BLaER1 (cell line): ENCODE results near the gene ZBTB4.

Experiments used
- H3K27ac ChIP-seq: shearing (Covaris generic); formaldehyde crosslinking; 2 replicates; pipeline ENCODE4 v1.8.1; 2022
- H3K27me3 ChIP-seq: shearing (Covaris generic); formaldehyde crosslinking; 2 replicates; pipeline ENCODE4 v1.8.1; 2022
- H3K36me3 ChIP-seq: shearing (Covaris generic); formaldehyde crosslinking; 2 replicates; pipeline ENCODE4 v1.8.1; 2022
- H3K4me1 ChIP-seq: shearing (Covaris generic); formaldehyde crosslinking; 2 replicates; pipeline ENCODE4 v1.8.1; 2022
- H3K4me2 ChIP-seq: shearing (Covaris generic); formaldehyde crosslinking; 2 replicates; pipeline ENCODE4 v1.8.1; 2022
- H3K4me3 ChIP-seq: shearing (Covaris generic); formaldehyde crosslinking; 2 replicates; pipeline ENCODE4 v1.8.1; 2022
- H3K9ac ChIP-seq: shearing (Covaris generic); formaldehyde crosslinking; 2 replicates; pipeline ENCODE4 v1.8.1; 2022
- H3K9me3 ChIP-seq: shearing (Covaris generic); formaldehyde crosslinking; 2 replicates; pipeline ENCODE4 v1.8.1; 2022
- H4K20me1 ChIP-seq: shearing (Covaris generic); formaldehyde crosslinking; 2 replicates; pipeline ENCODE4 v1.8.1; 2022
- Cebpa-rat ChIP-seq: shearing (Covaris generic); IDR thresholded peaks from 2 replicates; pipeline ENCODE4 v1.8.1; 2022

ZBTB4 gene

GRCh38 chr17:7419819-7420610, 59.4 kb downstream of the ZBTB4 start, which contains the start of gene SPEM1:
Gene SPEM1 (plus strand): TSS chr17:7420324. CDS start chr17:7420385, 61 bp downstream.
- H3K27ac ChIP-seq = no peak within 1 kb of the TSS
- no peaks in the 10 kb centered on the region for H3K9me3 ChIP-seq
- no peak within 1 kb of the TSS for H3K4me3 ChIP-seq
- peaks cover 27% of the 10 kb centered on the region for H3K36me3 ChIP-seq
- peaks cover 8% of the 10 kb centered on the region for H3K4me1 ChIP-seq
- no peak for TF ChIP-seq Cebpa-rat
- no peak within 1 kb of the TSS for H3K9ac ChIP-seq
- no peak within 1 kb of the TSS for H3K4me2 ChIP-seq
- no peaks in the 10 kb centered on the region for H3K27me3 ChIP-seq
- no peaks in the 10 kb centered on the region for H4K20me1 ChIP-seq

- no peaks in the 10 kb centered on the region for H4K20me1 ChIP-seq
- no peak overlapping the region for H3K9ac ChIP-seq
Observed at GRCh38 chr17:7418472-7419152, 60.8 kb downstream of the ZBTB4 start.

GRCh38 chr17:7417056-7417655, 62.3 kb downstream of the ZBTB4 start:
- no peak for TF ChIP-seq Cebpa-rat
- H3K4me3 ChIP-seq = no peak overlapping the region
- H3K27ac ChIP-seq = no peak overlapping the region
- H3K9ac ChIP-seq = no peak overlapping the region
- no peaks in the 10 kb centered on the region for H4K20me1 ChIP-seq
- peaks cover 16% of the 10 kb centered on the region for H3K4me1 ChIP-seq
- H3K4me2 ChIP-seq = no peak overlapping the region
- no peaks in the 10 kb centered on the region for H3K27me3 ChIP-seq
- H3K36me3 ChIP-seq = peaks cover 33% of the 10 kb centered on the region
- no peaks in the 10 kb centered on the region for H3K9me3 ChIP-seq

More at GRCh38 chr17:7418472-7419152, 60.8 kb downstream of the ZBTB4 start:
- TF ChIP-seq Cebpa-rat = no peak
- peaks cover 5% of the 10 kb centered on the region for H3K4me1 ChIP-seq
- H3K4me3 ChIP-seq = no peak overlapping the region
- H3K9me3 ChIP-seq = no peaks in the 10 kb centered on the region
- H3K27ac ChIP-seq = no peak overlapping the region
- H3K27me3 ChIP-seq = no peaks in the 10 kb centered on the region
- no peak overlapping the region for H3K4me2 ChIP-seq
- peaks cover 33% of the 10 kb centered on the region for H3K36me3 ChIP-seq

- TF ChIP-seq Cebpa-rat = no peak
- H3K4me1 ChIP-seq = peaks cover 16% of the 10 kb centered on the region
- no peaks in the 10 kb centered on the region for H3K9me3 ChIP-seq
- no peak overlapping the region for H3K4me2 ChIP-seq
- H3K27me3 ChIP-seq = no peaks in the 10 kb centered on the region
- H3K27ac ChIP-seq = no peak overlapping the region
- H3K4me3 ChIP-seq = no peak overlapping the region
- no peaks in the 10 kb centered on the region for H4K20me1 ChIP-seq
- H3K9ac ChIP-seq = no peak overlapping the region
- peaks cover 33% of the 10 kb centered on the region for H3K36me3 ChIP-seq
Observed at GRCh38 chr17:7416323-7416722, 63.1 kb downstream of the ZBTB4 start.

- no peak overlapping the region for H3K27ac ChIP-seq
- H3K9me3 ChIP-seq = no peaks in the 10 kb centered on the region
- no peaks in the 10 kb centered on the region for H3K27me3 ChIP-seq
- H3K4me3 ChIP-seq = no peak overlapping the region
- H4K20me1 ChIP-seq = no peaks in the 10 kb centered on the region
- H3K4me2 ChIP-seq = no peak overlapping the region
- peaks cover 34% of the 10 kb centered on the region for H3K36me3 ChIP-seq
- peaks cover 16% of the 10 kb centered on the region for H3K4me1 ChIP-seq
- no peak for TF ChIP-seq Cebpa-rat
- H3K9ac ChIP-seq = no peak overlapping the region
Observed at GRCh38 chr17:7415784-7416183, 63.6 kb downstream of the ZBTB4 start.

- Histone ChIP-seq H3K27me3 (no peaks in the 10 kb centered on the region), H3K9me3 (no peaks in the 10 kb centered on the region), H4K20me1 (no peaks in the 10 kb centered on the region), H3K36me3 (peaks cover 44% of the 10 kb centered on the region), H3K27ac (no peak overlapping the region), H3K4me1 (peaks cover 16% of the 10 kb centered on the region), H3K9ac (no peak overlapping the region), H3K4me2 (no peak overlapping the region), H3K4me3 (no peak overlapping the region)
- TF ChIP-seq Cebpa-rat = no peak
Observed at GRCh38 chr17:7414837-7415236, 64.6 kb downstream of the ZBTB4 start.

- no peak for TF ChIP-seq Cebpa-rat
- no peaks in the 10 kb centered on the region for H3K9me3 ChIP-seq
- 0 out of 2 replicates have a peak overlapping the region, but pooled peaks have one; percentile 22 for H3K4me3 ChIP-seq
- peak overlapping the region; percentile 78 for H3K4me2 ChIP-seq
- H3K27ac ChIP-seq = peak overlapping the region; percentile 66
- peak overlapping the region; percentile 68 for H3K9ac ChIP-seq
- H3K36me3 ChIP-seq = peaks cover 57% of the 10 kb centered on the region
- H3K4me1 ChIP-seq = peaks cover 16% of the 10 kb centered on the region
- no peaks in the 10 kb centered on the region for H4K20me1 ChIP-seq
- no peaks in the 10 kb centered on the region for H3K27me3 ChIP-seq
Observed at GRCh38 chr17:7413346-7413985, 66.0 kb downstream of the ZBTB4 start.

- Histone ChIP-seq H4K20me1 (no peaks in the 10 kb centered on the region), H3K4me1 (peaks cover 25% of the 10 kb centered on the region), H3K9ac (no peak overlapping the region), H3K36me3 (peaks cover 47% of the 10 kb centered on the region), H3K4me3 (no peak overlapping the region), H3K4me2 (no peak overlapping the region), H3K27me3 (no peaks in the 10 kb centered on the region), H3K9me3 (no peaks in the 10 kb centered on the region), H3K27ac (no peak overlapping the region)
- no peak for TF ChIP-seq Cebpa-rat
Observed at GRCh38 chr17:7411427-7411750, 68.0 kb downstream of the ZBTB4 start.

GRCh38 chr17:7410634-7411426, 68.6 kb downstream of the ZBTB4 start:
- H4K20me1 ChIP-seq = no peaks in the 10 kb centered on the region
- no peak for TF ChIP-seq Cebpa-rat
- no peaks in the 10 kb centered on the region for H3K9me3 ChIP-seq
- no peak overlapping the region for H3K4me3 ChIP-seq
- H3K36me3 ChIP-seq = peaks cover 42% of the 10 kb centered on the region
- no peaks in the 10 kb centered on the region for H3K27me3 ChIP-seq
- no peak overlapping the region for H3K4me2 ChIP-seq
- H3K27ac ChIP-seq = no peak overlapping the region
- no peak overlapping the region for H3K9ac ChIP-seq
- H3K4me1 ChIP-seq = peaks cover 30% of the 10 kb centered on the region
